GM12892 (cell line): ENCODE results near the gene SLIT3.
"Not testable (repeated sequence)": the region's sequence is repeated elsewhere in the genome, so short reads cannot be mapped to it uniquely, and the experiment has no call there.

ENCODE experiments used
- DNase-seq: peaks from one replicate; pipeline ENCODE4 v3.0.0; 2011; ENCODE audit not compliant: insufficient read length
- FAIRE-seq: peaks from 2 replicates; lab custom pipeline; 2011; peaks lifted over from hg19 to GRCh38; lab: Jason Lieb, UNC
- POLR2A ChIP-seq: IDR thresholded peaks from 2 replicates; pipeline ENCODE4 v1.6.1; 2011; ENCODE audit warnings: low read depth, low read length, control low read depth
- POLR2AphosphoS5 ChIP-seq: IDR thresholded peaks from 2 replicates; pipeline ENCODE4 v1.6.1; 2011; ENCODE audit warnings: low read depth, low read length, control low read depth
- TAF1 ChIP-seq: IDR thresholded peaks from 2 replicates; pipeline ENCODE4 v1.6.1; 2011; ENCODE audit warnings: low read depth, mild to moderate bottlenecking, control low read depth, low read length, borderline replicate concordance

The SLIT3 gene

DNA sequence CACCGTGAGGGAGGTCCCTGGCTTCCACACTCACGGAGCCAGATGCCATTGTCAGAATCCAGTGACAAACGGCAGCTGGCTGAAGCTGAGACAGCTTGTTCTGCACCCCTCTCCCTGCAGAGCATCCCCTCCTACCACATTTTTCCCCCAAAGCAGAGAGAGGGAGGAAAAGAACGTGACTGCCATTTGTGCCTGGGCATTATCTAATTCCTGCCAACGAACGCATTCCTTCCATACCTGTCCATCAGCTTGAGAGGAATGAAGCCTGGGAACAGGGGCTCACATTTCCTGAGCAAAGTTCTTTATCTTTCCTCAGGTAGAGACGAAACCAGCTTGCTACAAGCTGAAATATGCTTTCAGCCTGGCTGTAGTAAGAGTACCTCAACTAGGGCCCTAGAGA, 175.4 kb downstream of the SLIT3 start:
- no peak for FAIRE-seq
- TF ChIP-seq POLR2A (no peak), TAF1 (no peak), POLR2AphosphoS5 (no peak)
- no peak for DNase-seq

DNA sequence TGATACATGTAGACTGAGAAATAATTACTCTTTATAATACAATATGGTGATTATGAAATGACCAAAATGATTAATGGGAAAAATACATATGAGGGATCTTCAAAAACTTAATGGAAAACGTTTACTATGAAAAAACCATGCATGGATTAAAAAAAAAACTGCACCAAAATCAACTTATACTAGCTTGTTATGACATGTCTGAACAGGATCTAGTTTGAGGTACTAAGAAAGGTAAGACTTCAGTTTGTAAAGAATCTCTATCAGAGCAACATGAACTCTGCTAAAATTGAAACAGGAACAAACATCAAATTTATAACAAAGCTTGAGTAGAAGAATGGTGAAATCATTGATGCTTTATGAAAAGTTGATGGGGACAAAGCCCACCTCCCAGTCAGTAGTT, 178.0 kb downstream of the SLIT3 start:
- no peak for FAIRE-seq
- no peak for DNase-seq
- TF ChIP-seq TAF1 (no peak), POLR2A (no peak), POLR2AphosphoS5 (no peak)

DNA sequence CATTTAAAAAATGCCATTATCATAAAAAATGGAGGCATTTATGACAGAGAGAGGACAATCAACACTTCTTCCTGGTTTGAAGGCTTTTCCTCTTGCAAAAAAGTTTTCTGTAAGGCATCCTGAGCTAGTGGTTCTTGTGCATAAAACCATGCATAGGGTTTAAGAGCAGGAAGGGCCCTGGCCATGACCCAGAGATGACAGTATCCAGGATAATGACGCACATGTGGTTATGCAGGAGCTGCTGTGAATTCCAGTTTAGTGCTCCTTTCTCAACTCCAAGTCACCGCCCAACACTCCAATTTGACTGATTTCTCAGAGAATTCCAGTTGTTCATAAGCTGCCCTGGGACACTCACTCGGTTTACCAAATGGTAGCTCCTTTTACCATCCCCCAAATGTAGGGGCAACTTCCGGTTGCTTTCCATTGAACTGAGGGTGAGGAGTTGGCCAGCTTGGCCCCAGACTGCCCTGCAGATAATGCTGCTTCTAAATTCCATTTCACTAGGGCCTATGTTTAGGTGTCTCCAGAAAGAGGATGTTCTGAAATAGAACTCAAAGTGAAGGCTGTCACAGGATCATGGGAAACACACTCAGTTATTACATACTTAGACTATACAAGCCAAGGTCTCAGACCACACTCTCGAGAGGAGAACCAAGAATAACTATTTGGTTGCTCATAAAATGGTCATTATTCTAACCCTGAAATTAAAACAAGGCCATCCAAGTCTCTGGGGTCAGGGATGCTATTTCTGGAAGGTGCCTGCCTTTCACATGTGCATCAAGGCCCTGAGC, 179.1 kb downstream of the SLIT3 start:
- no peak for DNase-seq
- no peak for FAIRE-seq

GRCh38 chr5:169119288-169120048, 181.5 kb downstream of the SLIT3 start:
- DNase-seq (no peak), FAIRE-seq (no peak)
- no peak for TF ChIP-seq TAF1
- TF ChIP-seq POLR2A, result no peak
- TF ChIP-seq POLR2AphosphoS5, result no peak

More for the DNA sequence above, 179.1 kb downstream of the SLIT3 start:
- TF ChIP-seq POLR2AphosphoS5 (no peak), POLR2A (no peak), TAF1 (no peak)

GRCh38 chr5:169116961-169117461, 183.9 kb downstream of the SLIT3 start:
- DNase-seq (no peak), FAIRE-seq (no peak)
- TF ChIP-seq POLR2A (no peak), POLR2AphosphoS5 (no peak), TAF1 (no peak)

- no peak for DNase-seq
- TF ChIP-seq POLR2AphosphoS5 (no peak), POLR2A (no peak), TAF1 (no peak)
- no peak for FAIRE-seq
Measured at GRCh38 chr5:169115461-169116124, 185.3 kb downstream of the SLIT3 start.

DNA sequence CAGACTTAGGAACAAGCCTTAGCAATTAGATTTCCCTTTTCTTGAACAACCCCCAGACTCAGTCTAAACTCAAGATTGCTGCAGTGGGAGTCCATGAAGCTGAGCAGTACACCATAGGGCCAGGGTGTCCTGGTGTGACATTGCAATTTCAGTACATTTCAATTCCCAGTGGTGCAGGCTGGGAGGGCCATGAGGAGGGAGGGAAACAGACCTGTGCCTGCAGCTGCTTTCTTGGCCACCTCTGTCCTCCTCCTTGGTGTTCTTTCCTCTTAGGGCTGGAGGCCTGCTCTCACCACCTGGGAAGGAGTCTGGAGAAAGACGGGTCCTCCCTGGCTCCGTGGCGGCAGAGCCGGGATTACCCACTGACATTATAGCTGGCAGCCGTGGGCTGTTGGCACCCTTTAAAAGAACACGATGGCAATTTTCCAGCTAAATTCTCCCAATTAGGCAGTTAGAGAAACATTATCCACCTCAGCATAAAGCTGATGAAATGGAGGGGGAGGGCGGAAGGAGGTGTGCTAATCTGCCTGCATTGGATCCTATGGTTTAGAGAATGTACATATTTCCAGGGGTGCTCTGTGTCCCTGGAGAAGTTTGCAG, 186.4 kb downstream of the SLIT3 start:
- no peak for TF ChIP-seq TAF1
- TF ChIP-seq POLR2A, result no peak
- TF ChIP-seq POLR2AphosphoS5, result no peak
- FAIRE-seq, result no peak
- DNase-seq, result no peak

DNA sequence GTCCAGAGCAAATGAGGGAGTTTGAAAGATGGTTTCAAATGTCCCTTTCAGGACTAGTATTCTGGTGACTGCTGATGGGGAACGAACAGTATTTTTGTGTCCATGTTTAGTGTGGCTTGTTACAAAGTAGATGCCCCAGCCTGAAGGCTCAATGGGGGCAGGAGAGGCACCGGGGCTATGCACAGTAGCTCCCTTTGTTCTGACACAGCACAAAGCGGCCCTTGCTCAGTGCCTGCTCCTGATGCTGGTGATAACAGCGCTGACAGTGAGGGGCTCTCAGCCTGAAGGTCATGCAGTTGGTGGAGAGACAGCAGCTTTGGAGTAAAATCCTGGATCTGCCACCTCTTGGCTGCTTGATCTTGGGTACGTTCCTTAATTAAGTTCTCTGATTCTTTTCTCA, 188.9 kb downstream of the SLIT3 start:
- TF ChIP-seq POLR2A, result no peak
- TF ChIP-seq TAF1, result no peak
- no peak for TF ChIP-seq POLR2AphosphoS5
- FAIRE-seq, result no peak

DNA sequence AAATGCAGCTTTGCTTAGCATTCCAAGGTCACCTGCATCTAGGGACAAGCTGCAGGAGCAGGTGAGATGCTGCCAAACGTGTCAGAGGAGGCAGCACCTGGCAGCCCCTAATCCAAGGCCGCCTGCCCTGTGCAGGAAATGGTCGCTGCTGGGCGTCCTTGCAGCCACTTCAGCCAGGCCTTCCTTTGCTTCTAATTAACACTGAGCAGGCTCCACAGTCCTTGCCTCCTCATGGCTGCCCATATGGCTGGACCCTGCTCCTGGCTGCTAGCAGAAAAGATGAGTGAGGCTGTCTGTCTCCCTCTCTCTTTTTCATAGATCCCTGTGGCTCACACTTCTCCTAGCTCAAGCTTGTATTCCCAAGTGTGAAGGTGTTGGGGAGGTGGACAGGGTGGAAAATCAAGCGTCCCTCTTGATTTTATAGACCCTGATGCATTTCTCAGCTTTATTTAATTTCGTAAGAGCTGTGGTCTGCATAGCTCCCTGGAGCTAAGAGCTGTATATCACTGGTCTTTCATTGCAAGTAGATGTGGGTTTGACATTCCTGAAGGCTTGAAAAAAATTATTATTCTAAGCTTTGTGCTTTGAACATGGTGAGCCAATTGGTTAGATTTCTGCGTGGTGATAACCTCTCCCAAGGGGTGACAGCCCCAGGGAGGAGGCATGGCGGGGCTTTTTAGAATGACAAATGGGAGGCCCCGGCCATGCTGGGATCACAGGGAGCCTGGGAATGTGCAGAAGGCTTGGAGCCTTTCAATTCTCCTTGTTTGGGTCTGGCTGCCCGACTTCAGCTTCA, 193.8 kb downstream of the SLIT3 start:
- TF ChIP-seq TAF1, result no peak
- TF ChIP-seq POLR2AphosphoS5, result no peak
- TF ChIP-seq POLR2A, result no peak
- no peak for DNase-seq
- FAIRE-seq, result no peak

More for the DNA sequence above, 188.9 kb downstream of the SLIT3 start:
- DNase-seq, result no peak

DNA sequence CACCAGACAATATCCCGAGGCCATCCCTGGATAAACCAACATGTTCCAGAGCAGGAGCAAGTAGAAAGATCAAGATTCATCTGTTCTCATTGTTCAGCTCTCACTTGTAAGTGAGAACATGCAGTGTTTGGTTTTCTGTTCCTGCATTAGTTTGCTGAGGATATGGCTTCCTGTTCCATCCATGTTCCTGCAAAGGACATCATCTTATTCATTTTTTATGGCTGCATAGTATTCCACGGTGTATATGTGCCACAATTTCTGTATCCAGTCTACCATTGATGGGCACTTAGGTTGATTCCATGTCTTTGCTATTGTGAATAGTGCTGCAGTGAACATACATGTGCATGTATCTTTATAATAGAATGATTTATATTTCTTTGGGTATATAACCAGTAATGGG, 195.4 kb downstream of the SLIT3 start:
- not testable (repeated sequence) for DNase-seq, FAIRE-seq

GRCh38 chr5:169104937-169105494, 195.9 kb downstream of the SLIT3 start:
- no peak for TF ChIP-seq POLR2AphosphoS5
- TF ChIP-seq TAF1, result no peak
- no peak for TF ChIP-seq POLR2A
- FAIRE-seq (no peak), DNase-seq (no peak)
